Gastroesophageal sphincter (tissue), 3 donors: ENCODE measurements around the gene CST7.

Source experiments
- POLR2AphosphoS5 ChIP-seq: sonication (generic); formaldehyde crosslinking; IDR thresholded peaks from one replicate; pipeline ENCODE4 v1.6.1; 2017; ENCODE audit warnings: antibody characterized with exemption
- TF ChIP-seq, protein P1 (sequence below), 4 experiments: fragments of 200-600 bp in 2 of 4; fragments of 450-650 bp in 2 of 4; sonication (generic) in 1 of 4; IDR thresholded peaks; one replicate each; pipeline ENCODE4 v1.5.1; 2017 to 2019; ENCODE audit warnings: antibody characterized with exemption in 4 of 4, mild to moderate bottlenecking in 2 of 4, moderate library complexity in 2 of 4

DNA sequence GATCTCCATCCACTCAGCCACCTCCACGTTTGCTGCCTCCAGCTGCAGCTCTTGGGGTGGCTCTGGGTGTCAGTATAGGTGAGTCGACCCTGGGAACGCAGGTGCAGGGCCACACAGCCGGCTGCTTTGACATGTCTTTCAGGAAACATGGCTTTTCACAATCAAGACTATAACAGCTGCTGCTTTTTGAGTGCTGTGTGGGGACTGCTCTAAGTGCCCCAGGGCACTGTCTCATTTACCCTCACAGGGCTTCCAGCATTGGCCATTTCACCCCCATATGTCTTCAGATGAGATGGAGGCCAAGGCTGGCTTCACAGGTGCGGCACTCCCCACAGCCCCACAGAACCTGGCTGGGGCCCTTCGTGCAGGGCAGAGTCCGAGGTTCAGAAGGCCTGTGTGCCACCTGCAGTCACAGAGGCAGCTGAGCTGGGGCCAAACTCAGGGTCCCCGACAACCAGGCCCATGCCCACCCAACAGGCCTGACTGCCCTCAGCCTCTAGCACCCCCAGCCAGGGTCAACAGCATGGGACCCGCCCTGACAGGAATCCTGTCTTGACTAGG is 14.9 kb upstream of the CST7 start:
- no peak for TF ChIP-seq POLR2AphosphoS5
- TF ChIP-seq, protein P1, sequence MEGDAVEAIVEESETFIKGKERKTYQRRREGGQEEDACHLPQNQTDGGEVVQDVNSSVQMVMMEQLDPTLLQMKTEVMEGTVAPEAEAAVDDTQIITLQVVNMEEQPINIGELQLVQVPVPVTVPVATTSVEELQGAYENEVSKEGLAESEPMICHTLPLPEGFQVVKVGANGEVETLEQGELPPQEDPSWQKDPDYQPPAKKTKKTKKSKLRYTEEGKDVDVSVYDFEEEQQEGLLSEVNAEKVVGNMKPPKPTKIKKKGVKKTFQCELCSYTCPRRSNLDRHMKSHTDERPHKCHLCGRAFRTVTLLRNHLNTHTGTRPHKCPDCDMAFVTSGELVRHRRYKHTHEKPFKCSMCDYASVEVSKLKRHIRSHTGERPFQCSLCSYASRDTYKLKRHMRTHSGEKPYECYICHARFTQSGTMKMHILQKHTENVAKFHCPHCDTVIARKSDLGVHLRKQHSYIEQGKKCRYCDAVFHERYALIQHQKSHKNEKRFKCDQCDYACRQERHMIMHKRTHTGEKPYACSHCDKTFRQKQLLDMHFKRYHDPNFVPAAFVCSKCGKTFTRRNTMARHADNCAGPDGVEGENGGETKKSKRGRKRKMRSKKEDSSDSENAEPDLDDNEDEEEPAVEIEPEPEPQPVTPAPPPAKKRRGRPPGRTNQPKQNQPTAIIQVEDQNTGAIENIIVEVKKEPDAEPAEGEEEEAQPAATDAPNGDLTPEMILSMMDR (IDR thresholded peaks at IDR 0.05): no peak
